Vagina (tissue), 2 donors: ENCODE measurements around the gene TMX1. TPM values are rescaled to one million over a fixed set of nuclear protein-coding genes. Genes with fewer than 3 reads are reported as not detected.

ENCODE experiments used
- DNase-seq, 2 donors: peaks; one replicate each; pipeline ENCODE4 v3.0.0-alpha.2; 2017; ENCODE audit errors: extremely low spot score in 2 of 2
- H3K27ac ChIP-seq: fragments of 200-600 bp; sonication (generic); one replicate; pipeline ENCODE4 v1.5.1; 2019
- H3K27me3 ChIP-seq: fragments of 200-600 bp; sonication (generic); one replicate; pipeline ENCODE4 v1.5.1; 2019
- H3K36me3 ChIP-seq, 2 donors: fragments of 200-600 bp; sonication (generic); one replicate each; pipeline ENCODE4 v1.5.1; 2017 to 2019
- H3K4me1 ChIP-seq: fragments of 200-600 bp; sonication (generic); one replicate; pipeline ENCODE4 v1.5.1; 2019
- H3K4me3 ChIP-seq, 2 donors: fragments of 200-600 bp; sonication (generic); 1 replicate in 1 of 2; 2 replicates in 1 of 2; pipeline ENCODE4 v1.5.1; 2016 to 2019
- H3K9me3 ChIP-seq: fragments of 200-600 bp; sonication (generic); one replicate; pipeline ENCODE4 v1.5.1; 2019
- CTCF ChIP-seq, 3 experiments: fragments of 450-650 bp in 2 of 3; fragments of 200-600 bp in 1 of 3; sonication (generic) in 1 of 3; IDR thresholded peaks; one replicate each; pipeline ENCODE4 v1.5.1; 2017 to 2019; ENCODE audit warnings: antibody characterized with exemption in 3 of 3, mild to moderate bottlenecking in 2 of 3, moderate library complexity in 2 of 3
- POLR2A ChIP-seq, 2 donors: fragments of 450-650 bp; IDR thresholded peaks; one replicate each; pipeline ENCODE4 v1.6.1; 2017; ENCODE audit warnings: antibody characterized with exemption in 2 of 2, mild to moderate bottlenecking in 2 of 2, moderate library complexity in 2 of 2
- POLR2AphosphoS5 ChIP-seq, 2 donors: sonication (generic); formaldehyde crosslinking; IDR thresholded peaks; one replicate each; pipeline ENCODE4 v1.9.0; 2017; ENCODE audit warnings: antibody characterized with exemption in 2 of 2, mild to moderate bottlenecking in 2 of 2, low read depth in 1 of 2; ENCODE audit not compliant: insufficient read depth in 1 of 2
- intact Hi-C: fragments of 100-400 bp; cut with DNase I; formaldehyde crosslinking; loops from one replicate; pipeline ENCODE4 v1.15.1; 2023
- total RNA-seq: library from RNA; depleted of rRNA; stranded (reverse); fragments of >200 nt; gene quantifications from one replicate; pipeline ENCODE4 v1.2.3, GENCODE V29; 2016

TMX1 gene
- total RNA-seq, 1 donor from 2014 or later: 17.4 TPM

- TF ChIP-seq POLR2AphosphoS5 (IDR thresholded peaks at IDR 0.05; ENCODE audit: insufficient read depth in 1 of 2, low read depth in 1 of 2) (no peak), CTCF (IDR thresholded peaks at IDR 0.05) (no peak), POLR2A (IDR thresholded peaks at IDR 0.05) (no peak)
- DNase-seq: no peak
- Histone ChIP-seq H3K36me3 (no peaks in the 10 kb centered on the region), H3K27me3 (no peaks in the 10 kb centered on the region), H3K27ac (peak overlapping the region; percentile 22), H3K9me3 (no peaks in the 10 kb centered on the region), H3K4me1 (peaks cover 25% of the 10 kb centered on the region), H3K4me3 (no peak overlapping the region)
- intact Hi-C loops: no loop called here
These were observed 53.3 kb downstream of the TMX1 start for GRCh38 chr14:51293149-51293911.

- no peaks in the 10 kb centered on the region for H3K36me3 ChIP-seq
- TF ChIP-seq CTCF (IDR thresholded peaks at IDR 0.05) (no peak), POLR2A (IDR thresholded peaks at IDR 0.05) (no peak), POLR2AphosphoS5 (IDR thresholded peaks at IDR 0.05; ENCODE audit: insufficient read depth in 1 of 2, low read depth in 1 of 2) (no peak)
- peak overlapping the region; percentile 22 for H3K27ac ChIP-seq
- H3K9me3 ChIP-seq: no peaks in the 10 kb centered on the region
- DNase-seq: no peak
- no peaks in the 10 kb centered on the region for H3K27me3 ChIP-seq
- intact Hi-C loops: no loop called here
- H3K4me3 ChIP-seq: no peak overlapping the region
- peaks cover 25% of the 10 kb centered on the region for H3K4me1 ChIP-seq
These were observed 53.9 kb downstream of the TMX1 start for GRCh38 chr14:51293912-51294389.

DNA sequence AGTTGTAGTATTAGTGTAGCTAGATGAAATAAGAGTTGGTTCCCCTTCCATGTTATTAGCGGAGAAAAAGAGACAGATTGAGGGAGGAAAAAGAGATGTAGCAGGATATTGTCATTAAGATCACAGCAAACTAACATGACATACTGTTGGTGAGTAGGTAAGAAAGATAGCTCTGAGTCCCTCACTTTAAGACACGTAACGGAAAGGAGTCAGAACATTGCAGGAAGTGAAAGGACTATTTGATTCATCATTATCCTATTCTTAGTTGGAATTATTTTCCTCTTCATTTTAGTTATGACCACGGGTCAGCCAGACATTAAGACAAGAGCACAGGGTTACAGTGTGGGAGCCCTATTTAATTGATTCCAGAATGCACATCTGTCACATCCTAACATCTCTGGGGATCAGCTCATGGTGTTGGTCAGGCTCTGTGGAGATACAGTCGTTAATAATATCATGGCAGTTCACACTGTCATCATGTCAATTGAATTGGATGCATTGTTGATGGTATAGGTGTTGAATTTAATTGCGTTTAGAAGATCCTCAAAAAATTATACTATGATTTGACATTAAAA lies 55.0 kb downstream of the TMX1 start:
- peaks cover 25% of the 10 kb centered on the region for H3K4me1 ChIP-seq
- intact Hi-C loops: no loop called here
- no peaks in the 10 kb centered on the region for H3K27me3 ChIP-seq
- TF ChIP-seq POLR2AphosphoS5 (IDR thresholded peaks at IDR 0.05; ENCODE audit: insufficient read depth in 1 of 2, low read depth in 1 of 2): no peak
- no peak for TF ChIP-seq CTCF (IDR thresholded peaks at IDR 0.05)
- no peak for TF ChIP-seq POLR2A (IDR thresholded peaks at IDR 0.05)
- H3K27ac ChIP-seq: no peak overlapping the region
- no peaks in the 10 kb centered on the region for H3K36me3 ChIP-seq
- no peaks in the 10 kb centered on the region for H3K9me3 ChIP-seq
- no peak overlapping the region for H3K4me3 ChIP-seq
- no peak for DNase-seq

DNA sequence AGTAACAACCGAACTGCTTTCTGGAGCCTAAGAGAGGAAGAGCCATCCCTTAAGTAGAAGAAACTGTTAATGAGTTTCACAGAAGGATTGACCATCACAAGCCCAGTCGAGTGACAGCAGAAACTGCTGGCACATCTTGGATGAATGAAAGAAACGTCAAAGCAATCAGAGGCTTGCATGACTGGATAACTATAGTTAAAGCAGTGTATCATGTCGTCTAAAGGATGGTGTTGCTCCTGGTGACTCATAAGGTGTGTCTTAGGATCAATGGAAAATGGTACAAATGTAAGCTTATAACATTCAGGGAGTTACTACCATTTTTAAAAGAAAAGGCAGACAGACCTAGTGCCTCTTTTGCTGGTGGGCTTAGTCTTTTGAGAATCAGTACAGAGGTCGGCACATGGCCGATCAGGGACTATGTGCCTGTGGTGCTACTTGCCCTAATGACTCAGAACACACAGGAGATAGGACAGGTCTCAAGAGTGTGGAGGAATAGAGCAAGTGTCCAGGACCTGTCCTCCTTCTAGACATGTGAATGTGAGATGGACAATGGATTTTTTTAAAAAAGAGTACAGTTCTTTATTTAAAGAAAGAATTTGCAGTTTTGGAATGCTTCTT lies 55.7 kb downstream of the TMX1 start:
- Histone ChIP-seq H3K4me3 (no peak overlapping the region), H3K36me3 (no peaks in the 10 kb centered on the region), H3K27me3 (no peaks in the 10 kb centered on the region), H3K9me3 (no peaks in the 10 kb centered on the region), H3K27ac (no peak overlapping the region), H3K4me1 (peaks cover 25% of the 10 kb centered on the region)
- no peak for TF ChIP-seq POLR2A (IDR thresholded peaks at IDR 0.05)
- TF ChIP-seq POLR2AphosphoS5 (IDR thresholded peaks at IDR 0.05; ENCODE audit: insufficient read depth in 1 of 2, low read depth in 1 of 2): no peak
- TF ChIP-seq CTCF (IDR thresholded peaks at IDR 0.05): no peak
- intact Hi-C loops: no loop called here
- no peak for DNase-seq
